NK-92 (cell line): ENCODE measurements around the gene TUBGCP2.

Source experiments
- DNase-seq: peaks from one replicate; lab custom pipeline; 2025; ENCODE audit not compliant: unreplicated experiment; lab: John Stamatoyannopoulos, UW

The TUBGCP2 gene

GRCh38 chr10:133231946-133232574, 76.6 kb downstream of the TUBGCP2 start:
- no peak for DNase-seq

- DNase-seq: no peak
These were observed 77.3 kb downstream of the TUBGCP2 start for GRCh38 chr10:133231244-133231945.

- no peak for DNase-seq
These were observed 78.1 kb downstream of the TUBGCP2 start for GRCh38 chr10:133230387-133231195.

GRCh38 chr10:133230044-133230361, 78.7 kb downstream of the TUBGCP2 start, which contains the start of gene UTF1:
UTF1 (plus strand) TSS chr10:133230217; CDS start chr10:133230289, 72 bp downstream.
- DNase-seq: no peak

GRCh38 chr10:133229265-133230043, 79.2 kb downstream of the TUBGCP2 start:
- DNase-seq: no peak
